CD14-positive monocyte (primary cell): ENCODE data around the gene CHST3. TPM values are rescaled to one million over a fixed set of nuclear protein-coding genes. Genes with fewer than 3 reads are reported as not detected.

Experiments used
- DNase-seq, 3 donors: peaks; one replicate each; pipeline ENCODE4 v3.0.0-alpha.2; 2011 to 2022
- H2AFZ ChIP-seq: 2 replicates; pipeline ENCODE4 v1.6.0; 2012; ENCODE audit warnings: mild to moderate bottlenecking, low read depth, low read length, inconsistent platforms; ENCODE audit not compliant: insufficient read depth, poor library complexity, severe bottlenecking
- H3K27ac ChIP-seq, 2 donors: 1 replicate in 1 of 2; 2 replicates in 1 of 2; pipeline ENCODE4 v1.5.1; 2012 to 2013; ENCODE audit warnings: low read length in 2 of 2, control low read depth in 1 of 2, inconsistent platforms in 1 of 2, low read depth in 1 of 2, mild to moderate bottlenecking in 1 of 2
- H3K27me3 ChIP-seq, 2 donors: one replicate each; pipeline versions ENCODE4 v1.6.0 to v1.6.1; 2011 to 2013; ENCODE audit warnings: low read length in 2 of 2; ENCODE audit not compliant: control insufficient read depth in 2 of 2, insufficient read depth in 2 of 2
- H3K36me3 ChIP-seq, 2 donors: replicated peaks in 1 of 2; 1 replicate in 1 of 2; 2 replicates in 1 of 2; pipeline versions ENCODE4 v1.5.1 to v1.6.1; 2012 to 2013; ENCODE audit warnings: low read length in 2 of 2, control low read depth in 1 of 2, inconsistent platforms in 1 of 2, mild to moderate bottlenecking in 1 of 2; ENCODE audit not compliant: insufficient read depth in 2 of 2, control insufficient read depth in 1 of 2
- H3K4me1 ChIP-seq, 2 donors: 1 replicate in 1 of 2; 2 replicates in 1 of 2; pipeline versions ENCODE4 v1.5.1 to v1.6.1; 2012 to 2013; ENCODE audit warnings: low read length in 2 of 2, control low read depth in 1 of 2, inconsistent platforms in 1 of 2, mild to moderate bottlenecking in 1 of 2, moderate library complexity in 1 of 2; ENCODE audit not compliant: insufficient read depth in 2 of 2, control insufficient read depth in 1 of 2
- H3K4me2 ChIP-seq: replicated peaks from 2 replicates; pipeline ENCODE3; 2012; ENCODE audit warnings: low read length, moderate library complexity, mild to moderate bottlenecking; ENCODE audit not compliant: poor library complexity, severe bottlenecking; ENCODE audit errors: extremely low read depth
- H3K4me3 ChIP-seq, 3 experiments: fragments of 200-600 bp in 1 of 3; sonication (generic) in 1 of 3; replicated peaks in 1 of 3; 1 replicate in 2 of 3; 2 replicates in 1 of 3; pipeline ENCODE4 v1.5.1; 2011 to 2013; ENCODE audit warnings: low read length in 3 of 3, mild to moderate bottlenecking in 3 of 3, control low read depth in 2 of 3, low read depth in 2 of 3, inconsistent platforms in 1 of 3, moderate library complexity in 1 of 3
- H3K79me2 ChIP-seq: 2 replicates; pipeline ENCODE4 v1.6.0; 2012; ENCODE audit warnings: mild to moderate bottlenecking, control low read depth, inconsistent platforms, low read length, moderate library complexity; ENCODE audit not compliant: insufficient read depth
- H3K9ac ChIP-seq: 2 replicates; pipeline ENCODE4 v1.6.0; 2017; ENCODE audit warnings: low read length, mild to moderate bottlenecking; ENCODE audit not compliant: insufficient read depth, poor library complexity, severe bottlenecking
- H3K9me3 ChIP-seq, 2 donors: replicated peaks in 1 of 2; 1 replicate in 1 of 2; 2 replicates in 1 of 2; pipeline versions ENCODE4 v1.5.1 to v1.6.1; 2012 to 2013; ENCODE audit warnings: low read length in 2 of 2, control low read depth in 1 of 2; ENCODE audit not compliant: control insufficient read depth in 1 of 2, insufficient read depth in 1 of 2
- H4K20me1 ChIP-seq: 2 replicates; pipeline ENCODE4 v1.6.0; 2012; ENCODE audit warnings: mild to moderate bottlenecking, low read length, control low read depth, moderate library complexity; ENCODE audit not compliant: insufficient read depth
- H3K27ac Mint-ChIP-seq, 7 donors: one replicate each; pipeline ENCODE4 v1.8.0; 2020; ENCODE audit warnings: mild to moderate bottlenecking in 7 of 7, mixed read lengths in 7 of 7, moderate library complexity in 6 of 7, inconsistent platforms in 2 of 7
- H3K27me3 Mint-ChIP-seq, 3 donors: one replicate each; pipeline ENCODE4 v1.8.0; 2021 to 2022; ENCODE audit warnings: low read depth in 3 of 3, mild to moderate bottlenecking in 3 of 3, mixed read lengths in 3 of 3, moderate library complexity in 3 of 3, inconsistent platforms in 1 of 3
- H3K36me3 Mint-ChIP-seq, 2 donors: one replicate each; pipeline ENCODE4 v1.8.0; 2020; ENCODE audit warnings: mixed read lengths in 2 of 2, inconsistent platforms in 1 of 2, mild to moderate bottlenecking in 1 of 2
- H3K4me1 Mint-ChIP-seq: one replicate; pipeline ENCODE4 v1.8.0; 2020; ENCODE audit warnings: mild to moderate bottlenecking, mixed read lengths
- H3K4me3 Mint-ChIP-seq, 2 donors: one replicate each; pipeline ENCODE4 v1.8.0; 2020; ENCODE audit warnings: mild to moderate bottlenecking in 2 of 2, mixed read lengths in 2 of 2, moderate library complexity in 1 of 2
- H3K9me3 Mint-ChIP-seq, 7 donors: one replicate each; pipeline ENCODE4 v1.8.0; 2020 to 2022; ENCODE audit warnings: mixed read lengths in 7 of 7, mild to moderate bottlenecking in 6 of 7, moderate library complexity in 6 of 7, inconsistent platforms in 2 of 7
- WGBS: methylation state at CpG from one replicate; pipeline ENCODE4 v1.1.5; 2013; ENCODE audit warnings: missing lambda C conversion rate; ENCODE audit not compliant: insufficient coverage; 5-methylcytosine and 5-hydroxymethylcytosine counted together
- intact Hi-C, 2 donors: fragments of 100-400 bp; cut with micrococcal nuclease; formaldehyde crosslinking; loops; one replicate each; pipeline versions ENCODE4 v1.15.0 to v1.15.1; 2023
- polyA plus RNA-seq, 3 donors: library from polyadenylated mRNA; depleted of rRNA in 1 of 3; unstranded in 2 of 3; stranded (reverse) in 1 of 3; fragments of 300-500 nt in 2 of 3; fragments of >200 nt in 1 of 3; fragmentation: Illumina TruSeq in 2 of 3; gene quantifications; 1 replicate in 2 of 3; 2 replicates in 1 of 3; pipeline ENCODE4 v1.2.3, GENCODE V29; 2012 to 2021
- TF ChIP-seq, protein P1 (sequence below): fragments of 200-600 bp; IDR thresholded peaks from one replicate; pipeline ENCODE4 v1.8.0; 2022; ENCODE audit warnings: antibody characterized with exemption, mild to moderate bottlenecking

Gene CHST3
- polyA plus RNA-seq, 3 donors = not detected

DNA sequence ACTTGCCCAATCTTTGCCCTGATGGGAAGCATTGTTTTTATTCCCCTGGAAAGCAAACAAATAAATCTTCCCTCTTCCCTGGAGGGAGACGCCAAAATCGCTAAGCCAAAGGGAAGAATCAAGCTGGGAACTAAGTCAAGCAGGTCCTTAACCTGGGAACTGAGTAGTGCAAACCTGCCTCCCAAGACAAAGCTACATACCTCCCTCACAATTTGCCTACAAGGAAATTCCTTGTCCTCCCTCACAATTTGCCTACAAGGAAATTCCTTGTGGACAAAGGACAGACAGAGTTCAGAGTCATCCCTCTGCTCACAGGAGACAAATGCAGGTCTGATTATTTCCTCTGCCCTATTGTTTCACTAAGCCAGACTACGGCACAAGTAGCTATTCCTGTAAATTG, 73.6 kb downstream of the CHST3 start:
- peak overlapping the region in 1 of 7 donors; percentile 26 for H3K27ac Mint-ChIP-seq
- Histone ChIP-seq H3K79me2 (no peaks in the 10 kb centered on the region), H3K27ac (no peak overlapping the region), H3K36me3 (no peaks in the 10 kb centered on the region), H4K20me1 (no peaks in the 10 kb centered on the region), H3K4me2 (no peak overlapping the region), H2AFZ (no peak overlapping the region), H3K27me3 (no peaks in the 10 kb centered on the region), H3K4me1 (no peaks in the 10 kb centered on the region), H3K9ac (no peak overlapping the region), H3K4me3 (no peak overlapping the region), H3K9me3 (no peaks in the 10 kb centered on the region)
- no peak for DNase-seq
- intact Hi-C loops = no loop called here
- H3K36me3 Mint-ChIP-seq = no peaks in the 10 kb centered on the region
- TF ChIP-seq, protein P1, sequence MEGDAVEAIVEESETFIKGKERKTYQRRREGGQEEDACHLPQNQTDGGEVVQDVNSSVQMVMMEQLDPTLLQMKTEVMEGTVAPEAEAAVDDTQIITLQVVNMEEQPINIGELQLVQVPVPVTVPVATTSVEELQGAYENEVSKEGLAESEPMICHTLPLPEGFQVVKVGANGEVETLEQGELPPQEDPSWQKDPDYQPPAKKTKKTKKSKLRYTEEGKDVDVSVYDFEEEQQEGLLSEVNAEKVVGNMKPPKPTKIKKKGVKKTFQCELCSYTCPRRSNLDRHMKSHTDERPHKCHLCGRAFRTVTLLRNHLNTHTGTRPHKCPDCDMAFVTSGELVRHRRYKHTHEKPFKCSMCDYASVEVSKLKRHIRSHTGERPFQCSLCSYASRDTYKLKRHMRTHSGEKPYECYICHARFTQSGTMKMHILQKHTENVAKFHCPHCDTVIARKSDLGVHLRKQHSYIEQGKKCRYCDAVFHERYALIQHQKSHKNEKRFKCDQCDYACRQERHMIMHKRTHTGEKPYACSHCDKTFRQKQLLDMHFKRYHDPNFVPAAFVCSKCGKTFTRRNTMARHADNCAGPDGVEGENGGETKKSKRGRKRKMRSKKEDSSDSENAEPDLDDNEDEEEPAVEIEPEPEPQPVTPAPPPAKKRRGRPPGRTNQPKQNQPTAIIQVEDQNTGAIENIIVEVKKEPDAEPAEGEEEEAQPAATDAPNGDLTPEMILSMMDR = no peak
- WGBS = 100% methylated on average over 1 of the region's 3 CpGs
- H3K4me3 Mint-ChIP-seq = no peak overlapping the region
- H3K9me3 Mint-ChIP-seq = peaks cover 0 to 2% (median 0%) of the 10 kb centered on the region in 7 donors
- H3K27me3 Mint-ChIP-seq = peaks cover 0 to 5% (median 2%) of the 10 kb centered on the region in 3 donors
- H3K4me1 Mint-ChIP-seq = no peaks in the 10 kb centered on the region

DNA sequence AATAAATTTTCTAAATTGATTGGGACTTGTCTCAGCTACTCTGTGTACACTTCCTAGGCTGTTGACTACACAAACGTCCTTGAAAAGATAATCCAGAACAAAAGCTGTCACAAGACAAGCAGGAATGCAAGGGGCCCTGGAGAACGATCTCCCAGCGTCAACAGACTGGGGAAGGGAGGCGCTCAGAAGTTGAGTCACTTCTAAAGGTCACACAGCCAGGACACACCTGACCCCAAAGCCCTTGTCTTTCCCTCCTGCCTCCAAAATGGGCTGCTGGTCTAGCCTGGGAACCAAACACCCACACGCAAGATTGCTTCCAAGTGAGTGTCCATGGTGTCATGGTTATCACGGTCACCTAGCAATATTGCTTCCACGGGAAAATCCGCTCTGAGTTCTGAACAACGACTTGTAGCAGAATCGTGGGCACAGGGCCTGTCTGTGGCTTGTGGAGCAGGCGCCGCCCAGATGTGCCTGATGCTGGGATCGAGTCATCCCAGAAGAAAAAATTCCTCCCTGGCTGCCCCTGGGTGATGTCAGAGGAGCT, 74.3 kb downstream of the CHST3 start:
- Histone ChIP-seq H3K4me2 (no peak overlapping the region), H3K9ac (no peak overlapping the region)
- no peaks in the 10 kb centered on the region for H3K4me1 Mint-ChIP-seq

More for the DNA sequence above, 74.3 kb downstream of the CHST3 start:
- Mint-ChIP-seq H3K27ac (no peak overlapping the region), H3K36me3 (no peaks in the 10 kb centered on the region), H3K27me3 (peaks cover 0 to 2% (median under 1%) of the 10 kb centered on the region in 3 donors), H3K4me3 (no peak overlapping the region), H3K9me3 (peaks cover 0 to 2% (median 0%) of the 10 kb centered on the region in 7 donors)
- Histone ChIP-seq H3K27ac (no peak overlapping the region), H3K27me3 (no peaks in the 10 kb centered on the region), H3K9me3 (no peaks in the 10 kb centered on the region), H3K36me3 (no peaks in the 10 kb centered on the region), H3K4me3 (no peak overlapping the region), H2AFZ (no peak overlapping the region), H4K20me1 (no peaks in the 10 kb centered on the region), H3K4me1 (no peaks in the 10 kb centered on the region), H3K79me2 (no peaks in the 10 kb centered on the region)
- no peak for DNase-seq
- intact Hi-C loops = no loop called here
- TF ChIP-seq, protein P1 = no peak
- WGBS = 94% methylated on average over 13 of the region's 13 CpGs
